ENCODE measurements around the gene MDK.
A peak's percentile ranks its signal among the peaks of the same experiment; 100 is the strongest.
"Not testable (repeated sequence)": the region's sequence is repeated elsewhere in the genome, so short reads cannot be mapped to it uniquely, and the experiment has no call there.

The MDK gene

GRCh38 chr11:46369458-46370152, 11.9 kb upstream of the MDK start:
- peak; percentile 92 for TF ChIP-seq CTCF (IDR thresholded peaks at IDR 0.05; ENCODE audit: low read depth, low read length)
- no peak for DNase-seq (ENCODE audit: extremely low read depth, low read depth)

- no peak for DNase-seq (ENCODE audit: extremely low read depth, low read depth)
- TF ChIP-seq CTCF (IDR thresholded peaks at IDR 0.05; ENCODE audit: low read depth, low read length), result no peak
These were observed 11.2 kb upstream of the MDK start for GRCh38 chr11:46370253-46370652.

GRCh38 chr11:46371262-46371661, 10.2 kb upstream of the MDK start:
- not testable (repeated sequence) for DNase-seq (ENCODE audit: extremely low read depth, low read depth)

GRCh38 chr11:46372086-46372485, 9.4 kb upstream of the MDK start:
- TF ChIP-seq CTCF (IDR thresholded peaks at IDR 0.05; ENCODE audit: low read depth, low read length), result no peak
- no peak for DNase-seq (ENCODE audit: extremely low read depth, low read depth)

GRCh38 chr11:46372501-46372900, 9.0 kb upstream of the MDK start:
- DNase-seq (ENCODE audit: extremely low read depth, low read depth), result not testable (repeated sequence)

- no peak for DNase-seq (ENCODE audit: extremely low read depth, low read depth)
- TF ChIP-seq CTCF (IDR thresholded peaks at IDR 0.05; ENCODE audit: low read depth, low read length), result no peak
These were observed 7.4 kb upstream of the MDK start for GRCh38 chr11:46373787-46374740.

GRCh38 chr11:46374815-46375214, 6.7 kb upstream of the MDK start:
- TF ChIP-seq CTCF (IDR thresholded peaks at IDR 0.05; ENCODE audit: low read depth, low read length), result no peak
- DNase-seq (ENCODE audit: extremely low read depth, low read depth), result no peak

GRCh38 chr11:46375392-46376101, 5.9 kb upstream of the MDK start:
- TF ChIP-seq CTCF (IDR thresholded peaks at IDR 0.05; ENCODE audit: low read depth, low read length), result no peak
- DNase-seq (ENCODE audit: extremely low read depth, low read depth), result no peak

Data from AG09319 (cell line).